ENCODE measurements around the gene MDGA2. TPM values are rescaled to one million over a fixed set of nuclear protein-coding genes. Genes with fewer than 3 reads are reported as not detected.
A peak's percentile ranks its signal among the peaks of the same experiment; 100 is the strongest.

MDGA2 gene
- total RNA-seq, 1 experiment from 2014 or later = not detected

- Histone ChIP-seq H3K4me2 (ENCODE audit: low read length) (no peak overlapping the region), H3K36me3 (ENCODE audit: control insufficient read depth in 1 of 2, insufficient read depth in 2 of 2, low read length in 2 of 2) (no peaks in the 10 kb centered on the region), H3K9me2 (ENCODE audit: insufficient read depth) (no peaks in the 10 kb centered on the region), H3K79me2 (ENCODE audit: insufficient read depth, low read length) (no peaks in the 10 kb centered on the region), H3K9ac (ENCODE audit: low read length) (no peak overlapping the region), H3K27me3 (ENCODE audit: insufficient read depth, low read length) (no peaks in the 10 kb centered on the region), H3K4me3 (replicated peaks in 1 of 2; ENCODE audit: low read depth in 1 of 2, low read length in 2 of 2) (no peak overlapping the region), H3K4me1 (ENCODE audit: control insufficient read depth in 1 of 2, insufficient read depth in 2 of 2, low read length in 2 of 2) (no peaks in the 10 kb centered on the region), H3K9me3 (ENCODE audit: control insufficient read depth in 1 of 2, insufficient read depth in 1 of 2, low read depth in 1 of 2, low read length in 2 of 2) (no peaks in the 10 kb centered on the region), H4K20me1 (ENCODE audit: insufficient read depth) (no peaks in the 10 kb centered on the region), H3K27ac (ENCODE audit: low read depth, low read length) (no peak overlapping the region), H2AFZ (ENCODE audit: low read depth, low read length, poor library complexity, severe bottlenecking) (no peak overlapping the region)
- no TSS peak for BruUV-seq (replicated peaks)
- TF ChIP-seq, protein P1, sequence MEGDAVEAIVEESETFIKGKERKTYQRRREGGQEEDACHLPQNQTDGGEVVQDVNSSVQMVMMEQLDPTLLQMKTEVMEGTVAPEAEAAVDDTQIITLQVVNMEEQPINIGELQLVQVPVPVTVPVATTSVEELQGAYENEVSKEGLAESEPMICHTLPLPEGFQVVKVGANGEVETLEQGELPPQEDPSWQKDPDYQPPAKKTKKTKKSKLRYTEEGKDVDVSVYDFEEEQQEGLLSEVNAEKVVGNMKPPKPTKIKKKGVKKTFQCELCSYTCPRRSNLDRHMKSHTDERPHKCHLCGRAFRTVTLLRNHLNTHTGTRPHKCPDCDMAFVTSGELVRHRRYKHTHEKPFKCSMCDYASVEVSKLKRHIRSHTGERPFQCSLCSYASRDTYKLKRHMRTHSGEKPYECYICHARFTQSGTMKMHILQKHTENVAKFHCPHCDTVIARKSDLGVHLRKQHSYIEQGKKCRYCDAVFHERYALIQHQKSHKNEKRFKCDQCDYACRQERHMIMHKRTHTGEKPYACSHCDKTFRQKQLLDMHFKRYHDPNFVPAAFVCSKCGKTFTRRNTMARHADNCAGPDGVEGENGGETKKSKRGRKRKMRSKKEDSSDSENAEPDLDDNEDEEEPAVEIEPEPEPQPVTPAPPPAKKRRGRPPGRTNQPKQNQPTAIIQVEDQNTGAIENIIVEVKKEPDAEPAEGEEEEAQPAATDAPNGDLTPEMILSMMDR (IDR thresholded peaks at IDR 0.05 in 2 of 3, conservative IDR thresholded peaks at IDR 0.05 in 1 of 3; ENCODE audit: borderline replicate concordance in 1 of 3, insufficient read depth in 1 of 3, low read depth in 2 of 3, low read length in 2 of 3) = no peak
- TF ChIP-seq SP1 (IDR thresholded peaks at IDR 0.05; ENCODE audit: low read depth) (no peak), ATF3 (IDR thresholded peaks at IDR 0.05) (no peak), ZNF274 (IDR thresholded peaks at IDR 0.05; ENCODE audit: low read depth, low read length) (no peak), CBX3 (IDR thresholded peaks at IDR 0.05; ENCODE audit: low read depth) (no peak), SRF (IDR thresholded peaks at IDR 0.05; ENCODE audit: low read depth) (no peak)
- DNase-seq (ENCODE audit: low read depth, low spot score) (no peak), ATAC-seq (no peak)
- intact Hi-C loops (cut with micrococcal nuclease) = no loop called here
- CTCF ChIA-PET = no interaction called here
- POLR2A ChIA-PET = no interaction called here
- RAD21 ChIA-PET (ENCODE audit: low non-redundant PET in 1 of 2, low total read pairs in 2 of 2, uncharacterized antibody in 2 of 2, unreplicated experiment in 2 of 2) = no interaction called here
Observed at GRCh38 chr14:47720281-47720680, 44.9 kb upstream of the MDGA2 start.

GRCh38 chr14:47715330-47715729 lies 39.9 kb upstream of the MDGA2 start:
- H3K27ac ChIP-seq (ENCODE audit: low read depth, low read length) = no peak overlapping the region
- H3K4me1 ChIP-seq (ENCODE audit: control insufficient read depth in 1 of 2, insufficient read depth in 2 of 2, low read length in 2 of 2) = peaks cover 0 to 7% of the 10 kb centered on the region in 2 experiments; a peak in 1 of 4 replicates
- H3K4me2 ChIP-seq (ENCODE audit: low read length) = no peak overlapping the region
- intact Hi-C loops (cut with micrococcal nuclease) = no loop called here
- ATAC-seq (no peak), DNase-seq (ENCODE audit: low read depth, low spot score) (peak; percentile 12)
- H3K9ac ChIP-seq (ENCODE audit: low read length) = no peak overlapping the region
- H3K27me3 ChIP-seq (ENCODE audit: insufficient read depth, low read length) = no peaks in the 10 kb centered on the region
- H3K4me3 ChIP-seq (replicated peaks in 1 of 2; ENCODE audit: low read depth in 1 of 2, low read length in 2 of 2) = no peak overlapping the region
- H3K79me2 ChIP-seq (ENCODE audit: insufficient read depth, low read length) = no peaks in the 10 kb centered on the region
- no peaks in the 10 kb centered on the region for H3K36me3 ChIP-seq (ENCODE audit: control insufficient read depth in 1 of 2, insufficient read depth in 2 of 2, low read length in 2 of 2)
- ChIA-PET POLR2A (no interaction called here), CTCF (no interaction called here), RAD21 (ENCODE audit: low non-redundant PET in 1 of 2, low total read pairs in 2 of 2, uncharacterized antibody in 2 of 2, unreplicated experiment in 2 of 2) (no interaction called here)
- BruUV-seq (replicated peaks) = no TSS peak
- H2AFZ ChIP-seq (ENCODE audit: low read depth, low read length, poor library complexity, severe bottlenecking) = no peak overlapping the region
- H4K20me1 ChIP-seq (ENCODE audit: insufficient read depth) = no peaks in the 10 kb centered on the region
- no peaks in the 10 kb centered on the region for H3K9me3 ChIP-seq (ENCODE audit: control insufficient read depth in 1 of 2, insufficient read depth in 1 of 2, low read depth in 1 of 2, low read length in 2 of 2)
- H3K9me2 ChIP-seq (ENCODE audit: insufficient read depth) = no peaks in the 10 kb centered on the region
- TF ChIP-seq, protein P2, sequence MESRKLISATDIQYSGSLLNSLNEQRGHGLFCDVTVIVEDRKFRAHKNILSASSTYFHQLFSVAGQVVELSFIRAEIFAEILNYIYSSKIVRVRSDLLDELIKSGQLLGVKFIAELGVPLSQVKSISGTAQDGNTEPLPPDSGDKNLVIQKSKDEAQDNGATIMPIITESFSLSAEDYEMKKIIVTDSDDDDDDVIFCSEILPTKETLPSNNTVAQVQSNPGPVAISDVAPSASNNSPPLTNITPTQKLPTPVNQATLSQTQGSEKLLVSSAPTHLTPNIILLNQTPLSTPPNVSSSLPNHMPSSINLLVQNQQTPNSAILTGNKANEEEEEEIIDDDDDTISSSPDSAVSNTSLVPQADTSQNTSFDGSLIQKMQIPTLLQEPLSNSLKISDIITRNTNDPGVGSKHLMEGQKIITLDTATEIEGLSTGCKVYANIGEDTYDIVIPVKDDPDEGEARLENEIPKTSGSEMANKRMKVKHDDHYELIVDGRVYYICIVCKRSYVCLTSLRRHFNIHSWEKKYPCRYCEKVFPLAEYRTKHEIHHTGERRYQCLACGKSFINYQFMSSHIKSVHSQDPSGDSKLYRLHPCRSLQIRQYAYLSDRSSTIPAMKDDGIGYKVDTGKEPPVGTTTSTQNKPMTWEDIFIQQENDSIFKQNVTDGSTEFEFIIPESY (IDR thresholded peaks at IDR 0.05; ENCODE audit: extremely low read depth, insufficient replicate concordance, low read length) = no peak
- TF ChIP-seq SP1 (IDR thresholded peaks at IDR 0.05; ENCODE audit: low read depth) (no peak), FOSL1 (IDR thresholded peaks at IDR 0.05; ENCODE audit: low read depth) (no peak), EZH2phosphoT487 (IDR thresholded peaks at IDR 0.05; ENCODE audit: borderline replicate concordance) (no peak), ZNF274 (IDR thresholded peaks at IDR 0.05; ENCODE audit: low read depth, low read length) (no peak), CEBPB (IDR thresholded peaks at IDR 0.05; ENCODE audit: low read depth) (no peak), ATF3 (IDR thresholded peaks at IDR 0.05) (no peak), EGR1 (IDR thresholded peaks at IDR 0.05; ENCODE audit: low read depth) (no peak), CBX3 (IDR thresholded peaks at IDR 0.05; ENCODE audit: low read depth) (no peak), POLR2AphosphoS5 (IDR thresholded peaks at IDR 0.05; ENCODE audit: low read depth, low read length) (no peak), SIN3A (IDR thresholded peaks at IDR 0.05; ENCODE audit: low read depth) (no peak), JUND (IDR thresholded peaks at IDR 0.05) (no peak), YY1 (IDR thresholded peaks at IDR 0.05; ENCODE audit: extremely low read depth, insufficient replicate concordance, low read depth, low read length) (no peak), TCF7L2 (IDR thresholded peaks at IDR 0.05; ENCODE audit: borderline replicate concordance, extremely low read depth, insufficient read depth, insufficient read length) (no peak), SRF (IDR thresholded peaks at IDR 0.05; ENCODE audit: low read depth) (no peak), ELF1 (IDR thresholded peaks at IDR 0.05; ENCODE audit: borderline replicate concordance, low read depth) (no peak), ZFX (IDR thresholded peaks at IDR 0.05) (no peak)
